Endothelial cell of umbilical vein (primary cell): ENCODE results near the gene LMO4.

ENCODE experiments used
- POLR2AphosphoS5 ChIP-seq: IDR thresholded peaks from 2 replicates; pipeline ENCODE4 v1.6.1; 2012; ENCODE audit warnings: low read depth, mild to moderate bottlenecking, control low read depth, low read length, moderate library complexity; ENCODE audit not compliant: insufficient read depth
- TF ChIP-seq, protein P1 (sequence below): IDR thresholded peaks from 2 replicates; pipeline ENCODE4 v1.6.1; 2011; ENCODE audit not compliant: insufficient read depth, insufficient read length
- TF ChIP-seq, protein P2 (sequence below), 2 donors: IDR thresholded peaks; 1 replicate in 1 of 2; 2 replicates in 1 of 2; pipeline ENCODE4 v1.5.1; 2011; ENCODE audit warnings: low read length in 2 of 2, mild to moderate bottlenecking in 2 of 2, moderate library complexity in 2 of 2, control low read depth in 1 of 2, inconsistent platforms in 1 of 2, low read depth in 1 of 2; ENCODE audit not compliant: insufficient read depth in 1 of 2; ENCODE audit errors: extremely low read depth in 1 of 2

DNA sequence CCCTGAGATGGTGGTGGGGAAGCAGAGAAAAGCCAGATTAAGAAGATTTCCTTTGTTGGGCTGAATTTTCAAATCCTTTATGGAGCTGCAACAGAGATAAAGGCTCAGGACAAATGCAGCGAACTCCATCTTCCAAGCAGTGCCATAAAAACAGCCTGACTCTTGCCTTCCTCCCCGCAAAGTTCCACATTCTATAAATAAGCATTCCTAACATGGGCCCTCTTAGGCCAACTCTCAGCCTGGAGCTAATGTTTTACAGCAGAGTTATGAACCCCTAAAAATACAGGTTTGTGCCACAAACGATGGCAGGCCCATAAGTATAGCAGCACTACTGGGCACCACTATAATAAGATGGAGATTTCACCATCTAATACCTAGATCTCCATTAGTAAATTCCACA lies 27.2 kb downstream of the LMO4 start:
- no peak for TF ChIP-seq POLR2AphosphoS5
- TF ChIP-seq, protein P1, sequence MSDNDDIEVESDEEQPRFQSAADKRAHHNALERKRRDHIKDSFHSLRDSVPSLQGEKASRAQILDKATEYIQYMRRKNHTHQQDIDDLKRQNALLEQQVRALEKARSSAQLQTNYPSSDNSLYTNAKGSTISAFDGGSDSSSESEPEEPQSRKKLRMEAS: no peak
- TF ChIP-seq, protein P2, sequence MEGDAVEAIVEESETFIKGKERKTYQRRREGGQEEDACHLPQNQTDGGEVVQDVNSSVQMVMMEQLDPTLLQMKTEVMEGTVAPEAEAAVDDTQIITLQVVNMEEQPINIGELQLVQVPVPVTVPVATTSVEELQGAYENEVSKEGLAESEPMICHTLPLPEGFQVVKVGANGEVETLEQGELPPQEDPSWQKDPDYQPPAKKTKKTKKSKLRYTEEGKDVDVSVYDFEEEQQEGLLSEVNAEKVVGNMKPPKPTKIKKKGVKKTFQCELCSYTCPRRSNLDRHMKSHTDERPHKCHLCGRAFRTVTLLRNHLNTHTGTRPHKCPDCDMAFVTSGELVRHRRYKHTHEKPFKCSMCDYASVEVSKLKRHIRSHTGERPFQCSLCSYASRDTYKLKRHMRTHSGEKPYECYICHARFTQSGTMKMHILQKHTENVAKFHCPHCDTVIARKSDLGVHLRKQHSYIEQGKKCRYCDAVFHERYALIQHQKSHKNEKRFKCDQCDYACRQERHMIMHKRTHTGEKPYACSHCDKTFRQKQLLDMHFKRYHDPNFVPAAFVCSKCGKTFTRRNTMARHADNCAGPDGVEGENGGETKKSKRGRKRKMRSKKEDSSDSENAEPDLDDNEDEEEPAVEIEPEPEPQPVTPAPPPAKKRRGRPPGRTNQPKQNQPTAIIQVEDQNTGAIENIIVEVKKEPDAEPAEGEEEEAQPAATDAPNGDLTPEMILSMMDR (IDR thresholded peaks at IDR 0.05; ENCODE audit: extremely low read depth in 1 of 2, insufficient read depth in 1 of 2, low read depth in 1 of 2, low read length in 2 of 2): no peak
